ENCODE data around the gene RAB6B. TPM values are rescaled to one million over a fixed set of nuclear protein-coding genes. Genes with fewer than 3 reads are reported as not detected.

RAB6B gene
- polyA plus RNA-seq, 3 donors = 16.4 to 18.9 (median 18.3) TPM

GRCh38 chr3:133934996-133935842 lies 39.5 kb upstream of the RAB6B start:
- DNase-seq (ENCODE audit: extremely low read depth in 1 of 11, low read depth in 9 of 11, low spot score in 4 of 11) = no peak

DNA sequence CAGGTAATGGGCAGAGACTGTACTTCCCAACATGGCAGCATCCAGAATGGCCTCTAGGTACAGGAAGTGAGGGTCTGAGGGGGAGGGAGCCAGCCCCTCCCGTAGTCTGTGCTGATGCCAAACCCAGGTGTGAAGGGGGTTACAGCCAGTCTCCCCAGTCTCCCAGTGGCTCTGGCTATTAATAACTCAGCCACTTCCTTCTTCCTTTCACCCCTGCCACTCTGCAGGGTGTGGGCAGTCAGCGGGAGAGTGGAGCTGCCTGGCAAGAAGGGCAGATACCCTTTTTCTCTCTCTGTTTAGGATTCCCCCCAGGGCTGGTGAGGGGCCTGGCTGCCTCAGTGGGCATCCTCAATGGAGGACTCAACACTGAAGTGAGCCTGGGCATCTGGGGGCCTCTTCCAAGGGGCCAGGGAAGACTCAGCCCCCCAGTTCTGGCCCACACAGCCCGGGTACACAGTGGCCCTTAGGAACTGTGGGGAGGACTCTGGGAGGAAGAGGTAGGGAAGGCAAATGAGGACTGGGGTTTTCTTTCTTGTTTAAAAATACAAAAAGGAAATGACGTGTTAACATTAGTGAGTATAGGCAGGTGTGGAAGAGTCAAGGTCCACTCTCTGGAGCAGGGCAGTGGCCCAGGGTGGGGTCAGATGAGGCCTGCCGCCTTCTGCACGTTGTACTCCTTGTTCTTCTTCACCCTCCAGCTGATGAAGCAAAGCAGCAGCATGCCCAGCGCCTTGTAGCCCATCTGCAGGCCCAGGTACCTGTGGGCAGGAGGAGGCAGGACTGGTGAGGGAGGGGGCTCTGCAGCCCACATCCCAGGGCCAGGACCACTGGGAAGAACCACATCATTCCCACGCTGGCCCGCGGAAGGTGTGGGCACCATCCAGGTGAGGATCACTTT lies 38.6 kb upstream of the RAB6B start:
- no peak for DNase-seq (ENCODE audit: extremely low read depth in 1 of 11, low read depth in 9 of 11, low spot score in 4 of 11)

DNA sequence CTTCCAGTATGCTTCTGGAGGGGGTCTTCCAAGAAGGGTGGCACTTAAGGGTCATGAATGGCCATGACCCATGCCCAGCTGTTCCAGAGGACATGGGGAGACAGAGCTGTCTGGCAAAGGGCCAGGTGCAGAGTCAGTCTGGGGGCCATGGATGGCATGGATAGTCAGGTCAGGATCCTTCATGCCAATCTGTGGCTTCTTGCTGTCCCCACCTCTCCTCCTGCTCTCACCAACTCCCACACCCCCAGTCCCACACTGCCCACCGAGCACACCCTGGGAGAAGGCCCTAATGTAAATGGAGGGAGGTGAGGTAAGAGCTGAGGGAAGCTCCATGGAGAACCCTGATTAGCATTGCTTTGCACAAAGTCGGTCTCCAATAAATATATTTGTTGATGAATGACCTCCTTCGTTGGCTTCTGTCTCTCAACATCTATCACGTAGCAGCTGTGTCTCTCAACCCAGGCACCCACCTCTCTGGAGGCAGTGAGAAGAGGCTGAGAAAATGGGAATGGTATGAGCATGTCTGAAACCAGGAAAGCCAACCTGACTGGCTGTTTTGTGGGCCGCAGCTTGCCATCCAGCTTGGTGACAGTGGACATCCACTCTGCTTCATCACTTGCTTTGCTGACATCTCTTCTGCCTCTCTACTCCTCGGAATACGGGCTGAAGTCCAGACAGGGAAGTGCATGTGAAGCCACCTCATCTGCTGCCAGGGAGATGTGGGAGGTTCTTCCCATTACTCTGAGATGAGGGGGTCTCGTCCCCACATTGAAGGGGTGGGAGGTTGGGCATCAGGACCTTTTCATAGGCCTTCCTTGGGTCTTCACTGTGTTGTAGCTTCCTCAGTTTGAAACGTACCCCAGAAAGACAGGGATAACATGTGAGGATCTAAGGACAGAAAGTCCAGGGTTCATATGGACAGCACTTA lies 37.7 kb upstream of the RAB6B start:
- no peak for DNase-seq (ENCODE audit: extremely low read depth in 1 of 11, low read depth in 9 of 11, low spot score in 4 of 11)

GRCh38 chr3:133932009-133932408 lies 36.3 kb upstream of the RAB6B start:
- no peak for DNase-seq (ENCODE audit: extremely low read depth in 1 of 11, low read depth in 9 of 11, low spot score in 4 of 11)

DNA sequence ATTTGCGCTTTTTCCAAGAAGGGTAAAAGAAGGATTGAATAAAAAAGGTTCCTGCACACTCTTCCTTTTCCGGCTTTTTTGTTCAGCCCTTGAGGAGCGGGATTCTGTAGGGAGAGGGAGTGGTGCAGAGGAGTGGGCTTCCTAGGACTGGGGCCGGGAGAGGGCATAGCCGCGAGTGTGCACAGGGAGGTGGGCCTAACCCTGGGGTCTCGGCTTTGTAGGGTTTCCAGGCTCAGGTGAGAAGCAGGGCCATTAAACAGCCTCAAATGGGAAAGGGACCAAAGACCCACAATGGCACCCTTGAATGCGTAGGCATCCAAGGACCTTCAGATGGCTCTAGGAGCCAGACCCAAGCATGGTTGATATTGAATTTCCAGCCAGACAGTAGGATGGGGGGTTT lies 35.4 kb upstream of the RAB6B start:
- DNase-seq (ENCODE audit: extremely low read depth in 1 of 11, low read depth in 9 of 11, low spot score in 4 of 11) = no peak

GRCh38 chr3:133930341-133930933 lies 34.8 kb upstream of the RAB6B start:
- peak in 6 of 11 donors; percentile 35 to 76 (median 64) for DNase-seq (ENCODE audit: extremely low read depth in 1 of 11, low read depth in 9 of 11, low spot score in 4 of 11)

GRCh38 chr3:133928903-133929607 lies 33.4 kb upstream of the RAB6B start:
- no peak for DNase-seq (ENCODE audit: extremely low read depth in 1 of 11, low read depth in 9 of 11, low spot score in 4 of 11)

GRCh38 chr3:133928136-133928893 lies 32.6 kb upstream of the RAB6B start:
- DNase-seq (ENCODE audit: extremely low read depth in 1 of 11, low read depth in 9 of 11, low spot score in 4 of 11) = no peak

- DNase-seq (ENCODE audit: extremely low read depth in 1 of 11, low read depth in 9 of 11, low spot score in 4 of 11) = peak in 5 of 11 donors; percentile 31 to 63 (median 50)
These were observed 31.9 kb upstream of the RAB6B start for GRCh38 chr3:133927540-133928066.

- no peak for DNase-seq (ENCODE audit: extremely low read depth in 1 of 11, low read depth in 9 of 11, low spot score in 4 of 11)
These were observed 31.3 kb upstream of the RAB6B start for GRCh38 chr3:133926736-133927539.

- DNase-seq (ENCODE audit: extremely low read depth in 1 of 11, low read depth in 9 of 11, low spot score in 4 of 11) = no peak
These were observed 30.5 kb upstream of the RAB6B start for GRCh38 chr3:133925960-133926735.

GRCh38 chr3:133924041-133924440 lies 28.4 kb upstream of the RAB6B start:
- no peak for DNase-seq (ENCODE audit: extremely low read depth in 1 of 11, low read depth in 9 of 11, low spot score in 4 of 11)

- DNase-seq (ENCODE audit: extremely low read depth in 1 of 11, low read depth in 9 of 11, low spot score in 4 of 11) = no peak
These were observed 25.9 kb upstream of the RAB6B start for GRCh38 chr3:133921592-133921991.

DNA sequence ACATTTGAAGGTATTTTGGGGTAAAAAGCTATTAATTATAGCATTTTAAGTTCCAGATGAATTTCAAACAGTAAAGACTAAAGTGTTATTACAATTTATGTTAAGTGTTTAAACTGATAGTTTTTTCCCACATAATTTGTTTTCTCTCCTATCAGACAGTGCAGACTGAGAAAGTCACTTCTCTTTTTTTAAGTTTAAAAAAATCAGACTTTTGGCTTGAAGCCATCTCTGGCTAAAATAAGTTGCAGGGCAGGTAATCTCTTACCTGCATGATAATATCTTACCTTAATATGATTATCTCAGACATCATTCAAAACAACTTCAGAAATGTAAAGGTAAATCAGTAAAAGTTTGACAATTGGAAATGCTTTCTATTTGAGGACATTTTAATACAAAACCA lies 21.5 kb upstream of the RAB6B start:
- DNase-seq (ENCODE audit: extremely low read depth in 1 of 11, low read depth in 9 of 11, low spot score in 4 of 11) = no peak

Data from renal cortex interstitium (tissue), 11 donors.